Measurements from ENCODE around the gene NDOR1. TPM values are rescaled to one million over a fixed set of nuclear protein-coding genes. Genes with fewer than 3 reads are reported as not detected.

Gene NDOR1
- total RNA-seq, 1 donor from 2014 or later: 31.6 TPM

DNA sequence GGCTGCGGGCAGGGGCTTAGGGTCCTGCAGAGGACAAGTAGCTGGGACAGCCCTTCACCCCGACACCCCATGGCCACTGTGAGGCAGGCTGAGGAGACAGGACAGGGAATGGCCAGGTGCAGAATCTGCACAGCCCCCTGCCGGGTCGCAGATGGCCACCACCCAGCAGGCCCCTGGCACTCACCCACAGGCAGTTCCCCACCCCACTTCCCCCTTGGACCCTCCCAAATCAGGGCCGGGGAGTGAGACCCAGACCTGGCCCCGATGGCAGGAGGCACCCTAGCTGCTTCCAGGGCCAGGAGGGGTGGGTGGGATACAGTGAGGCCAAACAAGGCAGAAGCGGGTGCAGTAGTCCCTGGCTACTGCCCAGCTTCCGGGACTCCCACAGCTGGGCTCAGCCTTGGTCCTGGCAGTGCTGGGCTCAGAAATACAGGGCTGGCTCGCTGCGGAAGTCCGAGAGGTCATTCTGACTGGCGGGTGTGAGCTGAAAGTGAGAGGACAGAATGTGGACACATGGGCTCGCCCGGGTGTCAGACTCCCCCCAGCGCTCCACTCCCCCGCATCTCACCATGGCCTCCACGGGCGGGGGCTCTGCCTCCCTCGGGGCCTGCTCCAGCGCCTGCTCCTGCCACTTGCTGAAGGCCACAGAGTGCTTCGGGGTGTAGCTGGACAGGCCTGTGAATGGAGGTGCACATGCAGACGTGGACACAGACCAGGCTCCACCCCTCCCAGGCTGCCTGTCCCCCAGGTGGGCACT lies 13.6 kb upstream of the NDOR1 start:
- DNase-seq: no peak
- TF ChIP-seq, protein P1, sequence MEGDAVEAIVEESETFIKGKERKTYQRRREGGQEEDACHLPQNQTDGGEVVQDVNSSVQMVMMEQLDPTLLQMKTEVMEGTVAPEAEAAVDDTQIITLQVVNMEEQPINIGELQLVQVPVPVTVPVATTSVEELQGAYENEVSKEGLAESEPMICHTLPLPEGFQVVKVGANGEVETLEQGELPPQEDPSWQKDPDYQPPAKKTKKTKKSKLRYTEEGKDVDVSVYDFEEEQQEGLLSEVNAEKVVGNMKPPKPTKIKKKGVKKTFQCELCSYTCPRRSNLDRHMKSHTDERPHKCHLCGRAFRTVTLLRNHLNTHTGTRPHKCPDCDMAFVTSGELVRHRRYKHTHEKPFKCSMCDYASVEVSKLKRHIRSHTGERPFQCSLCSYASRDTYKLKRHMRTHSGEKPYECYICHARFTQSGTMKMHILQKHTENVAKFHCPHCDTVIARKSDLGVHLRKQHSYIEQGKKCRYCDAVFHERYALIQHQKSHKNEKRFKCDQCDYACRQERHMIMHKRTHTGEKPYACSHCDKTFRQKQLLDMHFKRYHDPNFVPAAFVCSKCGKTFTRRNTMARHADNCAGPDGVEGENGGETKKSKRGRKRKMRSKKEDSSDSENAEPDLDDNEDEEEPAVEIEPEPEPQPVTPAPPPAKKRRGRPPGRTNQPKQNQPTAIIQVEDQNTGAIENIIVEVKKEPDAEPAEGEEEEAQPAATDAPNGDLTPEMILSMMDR (IDR thresholded peaks at IDR 0.05; ENCODE audit: partially characterized antibody, unreplicated experiment): no peak
- Mint-ChIP-seq H3K27me3 (ENCODE audit: unreplicated experiment) (peaks cover 2% of the 10 kb centered on the region), H3K27ac (ENCODE audit: unreplicated experiment) (no peak overlapping the region), H3K9me3 (ENCODE audit: unreplicated experiment) (peaks cover 10% of the 10 kb centered on the region), H3K4me1 (ENCODE audit: low read depth, unreplicated experiment) (peaks cover 4% of the 10 kb centered on the region), H3K36me3 (ENCODE audit: unreplicated experiment) (no peaks in the 10 kb centered on the region), H3K4me3 (ENCODE audit: unreplicated experiment) (no peak overlapping the region)

DNA sequence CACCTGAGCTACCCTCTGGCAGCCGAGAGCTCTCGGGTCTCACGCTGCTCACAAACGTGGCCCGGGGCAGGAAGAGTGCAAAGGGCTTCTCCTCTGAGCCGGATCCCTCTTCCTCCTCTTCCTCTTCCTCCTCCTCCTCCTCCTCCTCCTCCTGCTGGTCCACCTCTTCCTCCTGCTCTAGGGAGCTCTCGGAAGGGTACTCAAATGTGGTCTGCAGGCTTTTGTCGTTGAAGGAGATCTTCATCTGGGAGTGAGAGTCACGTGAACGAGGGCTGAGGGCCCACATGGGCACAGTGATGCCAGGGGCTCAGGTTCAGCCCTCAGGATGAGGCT lies 13.1 kb upstream of the NDOR1 start:
- no peaks in the 10 kb centered on the region for H3K36me3 Mint-ChIP-seq (ENCODE audit: unreplicated experiment)
- no peak overlapping the region for H3K4me3 Mint-ChIP-seq (ENCODE audit: unreplicated experiment)
- no peak for DNase-seq
- peaks cover 4% of the 10 kb centered on the region for H3K4me1 Mint-ChIP-seq (ENCODE audit: low read depth, unreplicated experiment)
- TF ChIP-seq, protein P1 (IDR thresholded peaks at IDR 0.05; ENCODE audit: partially characterized antibody, unreplicated experiment): no peak
- peaks cover 8% of the 10 kb centered on the region for H3K9me3 Mint-ChIP-seq (ENCODE audit: unreplicated experiment)
- H3K27me3 Mint-ChIP-seq (ENCODE audit: unreplicated experiment): peaks cover 2% of the 10 kb centered on the region
- no peak overlapping the region for H3K27ac Mint-ChIP-seq (ENCODE audit: unreplicated experiment)

DNA sequence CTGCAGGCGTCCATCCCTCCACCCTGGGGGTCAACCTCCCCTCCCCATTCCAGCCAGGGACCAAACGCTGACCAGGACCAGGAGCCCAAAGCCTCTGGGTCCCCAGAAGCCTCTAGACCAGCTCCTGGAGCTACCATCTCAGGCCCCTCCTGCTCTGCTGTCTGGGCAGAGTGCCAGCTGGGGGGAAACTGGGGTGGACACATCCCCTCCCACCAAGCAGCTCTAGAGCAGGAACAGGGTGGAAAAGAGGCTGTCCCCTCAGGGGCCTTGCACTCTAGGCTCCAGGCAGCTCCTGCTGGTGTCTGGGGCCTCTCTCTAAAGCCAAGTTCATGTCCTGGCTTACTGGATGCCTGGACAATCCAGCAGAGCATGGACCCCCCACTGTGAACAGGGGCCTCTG lies 12.6 kb upstream of the NDOR1 start:
- Mint-ChIP-seq H3K27me3 (ENCODE audit: unreplicated experiment) (peaks cover 2% of the 10 kb centered on the region), H3K27ac (ENCODE audit: unreplicated experiment) (no peak overlapping the region), H3K36me3 (ENCODE audit: unreplicated experiment) (no peaks in the 10 kb centered on the region), H3K9me3 (ENCODE audit: unreplicated experiment) (peaks cover 3% of the 10 kb centered on the region), H3K4me3 (ENCODE audit: unreplicated experiment) (no peak overlapping the region), H3K4me1 (ENCODE audit: low read depth, unreplicated experiment) (peaks cover 2% of the 10 kb centered on the region)
- TF ChIP-seq, protein P1 (IDR thresholded peaks at IDR 0.05; ENCODE audit: partially characterized antibody, unreplicated experiment): no peak
- DNase-seq: no peak

DNA sequence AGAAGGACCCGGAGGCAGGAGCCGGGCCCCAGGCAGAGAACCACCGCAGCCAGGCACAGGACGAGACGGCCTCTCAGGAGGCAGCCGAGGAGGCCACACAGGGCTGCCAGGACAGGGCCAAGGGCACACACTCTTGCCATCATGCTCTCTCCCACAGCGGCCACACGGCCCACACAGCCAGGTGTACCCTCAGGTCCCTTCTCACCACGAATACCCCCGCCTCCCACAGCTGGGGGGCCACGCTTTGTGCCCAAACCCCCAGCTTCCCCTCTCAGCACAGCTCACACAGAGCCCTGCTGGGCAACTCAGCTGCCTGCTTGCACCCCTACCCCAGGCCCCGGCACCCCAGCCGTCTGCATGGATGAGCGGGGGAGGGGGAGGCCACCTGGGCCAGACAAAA lies 11.7 kb upstream of the NDOR1 start:
- TF ChIP-seq, protein P1 (IDR thresholded peaks at IDR 0.05; ENCODE audit: partially characterized antibody, unreplicated experiment): no peak
- Mint-ChIP-seq H3K9me3 (ENCODE audit: unreplicated experiment) (peaks cover 2% of the 10 kb centered on the region), H3K36me3 (ENCODE audit: unreplicated experiment) (no peaks in the 10 kb centered on the region), H3K4me1 (ENCODE audit: low read depth, unreplicated experiment) (peaks cover 2% of the 10 kb centered on the region), H3K27me3 (ENCODE audit: unreplicated experiment) (peaks cover 2% of the 10 kb centered on the region), H3K4me3 (ENCODE audit: unreplicated experiment) (no peak overlapping the region), H3K27ac (ENCODE audit: unreplicated experiment) (no peak overlapping the region)
- no peak for DNase-seq

DNA sequence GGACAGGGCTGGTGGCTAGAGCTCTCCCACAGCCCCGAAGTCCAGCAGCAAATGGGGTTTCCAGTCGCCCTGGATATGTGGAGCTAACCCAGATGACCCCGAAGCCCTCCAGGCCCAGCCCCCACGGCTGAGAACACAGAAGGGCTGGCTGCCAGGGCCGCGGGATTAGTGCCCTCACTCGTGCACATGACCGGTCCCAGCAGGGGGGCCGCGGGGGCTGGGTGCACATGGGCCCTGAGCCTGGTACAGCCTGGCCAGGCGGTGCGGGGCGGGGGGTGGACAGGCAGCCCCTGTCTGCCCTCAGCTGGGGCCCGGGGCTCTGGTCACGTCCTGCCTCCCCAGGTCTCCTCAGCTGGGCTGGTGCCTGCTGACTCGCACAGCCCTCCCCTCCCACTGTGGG lies 11.1 kb upstream of the NDOR1 start:
- no peak overlapping the region for H3K4me3 Mint-ChIP-seq (ENCODE audit: unreplicated experiment)
- H3K27ac Mint-ChIP-seq (ENCODE audit: unreplicated experiment): no peak overlapping the region
- peaks cover 2% of the 10 kb centered on the region for H3K27me3 Mint-ChIP-seq (ENCODE audit: unreplicated experiment)
- TF ChIP-seq, protein P1 (IDR thresholded peaks at IDR 0.05; ENCODE audit: partially characterized antibody, unreplicated experiment): no peak
- peaks cover 2% of the 10 kb centered on the region for H3K4me1 Mint-ChIP-seq (ENCODE audit: low read depth, unreplicated experiment)
- no peak for DNase-seq
- no peaks in the 10 kb centered on the region for H3K36me3 Mint-ChIP-seq (ENCODE audit: unreplicated experiment)
- peaks cover under 1% of the 10 kb centered on the region for H3K9me3 Mint-ChIP-seq (ENCODE audit: unreplicated experiment)
